Stimulated activated CD8-positive, alpha-beta memory T cell treated with anti-CD3 and anti-CD28 coated beads, Interleukin-4, amount 100 ng/mL, for 24 hours (primary cell): Measurements from ENCODE around the gene COL26A1.

Experiments used
- DNase-seq: peaks from one replicate; pipeline ENCODE4 v3.0.0-alpha.2; 2020; ENCODE audit warnings: low read depth

COL26A1 gene

DNA sequence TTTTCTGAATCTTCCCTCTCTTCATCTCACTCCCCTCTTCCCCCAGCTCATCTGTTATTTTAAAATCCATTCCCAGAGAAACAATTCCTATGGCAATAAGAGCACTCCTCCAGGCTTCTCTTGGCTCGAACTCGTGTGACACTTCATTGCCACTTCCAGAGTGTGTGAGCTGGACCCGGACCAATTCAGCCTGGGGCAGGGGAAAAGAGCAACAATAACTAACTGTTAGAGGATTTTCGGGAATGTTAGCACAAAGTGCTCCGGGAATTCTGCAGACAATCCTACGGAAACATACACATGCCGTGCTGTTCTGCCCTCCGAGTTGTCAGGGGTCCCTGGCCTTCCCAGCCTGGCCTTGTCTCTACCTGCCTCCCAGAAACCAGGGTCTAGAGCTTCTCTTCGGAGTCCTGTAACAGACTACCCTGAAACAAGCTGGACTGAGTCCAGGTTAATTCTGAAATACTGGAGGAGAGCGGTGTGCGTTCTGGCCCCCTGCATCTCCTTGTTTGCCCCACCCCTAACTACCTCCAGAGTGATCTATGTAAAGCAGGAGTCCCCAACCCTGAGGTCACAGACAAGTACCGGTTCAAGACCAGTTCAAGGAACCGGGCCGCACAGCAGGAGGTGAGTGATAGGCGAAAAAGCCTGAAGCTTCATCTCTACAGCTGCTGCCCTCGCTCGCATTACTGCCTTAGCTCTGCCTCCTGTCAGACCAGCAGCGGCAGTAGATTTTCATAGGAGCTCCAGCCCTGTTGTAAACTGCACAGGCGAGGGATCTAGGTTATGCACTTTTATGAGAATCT lies 11.3 kb downstream of the COL26A1 start:
- DNase-seq: no peak

DNA sequence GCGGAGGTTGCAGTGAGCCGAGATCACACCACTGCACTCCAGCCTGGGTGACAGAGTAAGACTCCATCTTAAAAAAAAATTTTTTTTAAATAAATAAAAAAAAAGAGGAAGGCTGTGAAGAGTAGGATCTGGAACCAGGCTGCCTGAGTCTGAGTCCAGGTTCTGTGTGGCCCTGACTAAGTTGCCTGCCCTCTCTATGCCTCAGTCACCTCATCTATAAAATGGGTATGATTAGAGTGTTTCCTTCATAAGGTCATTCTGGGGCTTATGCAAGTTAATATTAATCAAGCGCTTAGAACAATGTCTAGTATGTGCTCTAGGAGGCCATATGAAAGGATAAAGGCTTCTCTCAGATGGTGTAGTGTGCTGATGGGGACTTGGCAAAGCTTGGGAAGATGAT lies 12.3 kb downstream of the COL26A1 start:
- DNase-seq: no peak

DNA sequence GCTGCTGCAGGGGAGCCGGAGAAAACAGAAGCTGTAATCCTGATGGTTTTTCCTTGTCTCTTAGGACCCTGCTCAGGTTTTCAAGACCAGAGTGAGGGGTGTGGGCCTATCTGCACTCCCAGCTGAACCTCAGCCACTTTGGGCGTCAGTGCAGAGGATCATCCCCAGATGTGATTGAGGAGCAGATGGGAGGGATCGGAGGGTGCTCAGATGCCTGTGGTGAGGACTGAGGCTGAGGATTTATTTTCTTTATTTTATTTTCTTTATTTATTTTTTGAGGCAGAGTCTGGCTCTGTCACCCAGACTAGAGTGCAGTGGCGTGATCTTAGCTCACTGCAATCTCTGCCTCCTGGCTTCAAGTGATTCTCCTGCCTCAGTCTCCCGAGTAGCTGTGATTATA lies 13.9 kb downstream of the COL26A1 start:
- DNase-seq: no peak

DNA sequence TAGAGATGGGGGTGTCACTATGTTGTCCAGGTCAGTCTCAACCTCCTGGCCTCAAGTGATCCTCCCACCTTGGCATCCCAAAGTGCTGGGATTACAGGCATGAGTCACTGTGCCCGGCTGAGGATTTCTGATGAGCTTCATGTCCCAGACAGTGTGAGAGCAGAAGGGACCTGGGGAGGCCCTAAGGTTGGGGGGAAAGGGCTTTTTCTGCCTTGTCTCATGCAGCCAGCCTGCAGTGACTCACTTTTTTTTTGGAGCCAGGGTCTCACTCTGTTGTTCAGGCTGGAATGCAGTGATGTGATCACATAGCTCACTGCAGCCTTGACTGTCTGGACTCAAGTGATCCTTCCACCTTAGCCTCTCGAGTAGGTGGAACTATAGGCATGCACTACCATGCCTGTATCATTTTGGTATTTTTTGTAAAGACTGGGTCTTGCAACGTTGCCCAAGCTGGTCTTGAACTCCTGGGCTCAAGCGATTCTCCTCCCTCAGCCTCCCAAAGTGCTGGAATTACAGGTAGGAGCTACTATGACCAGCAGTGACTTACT lies 14.6 kb downstream of the COL26A1 start:
- no peak for DNase-seq

DNA sequence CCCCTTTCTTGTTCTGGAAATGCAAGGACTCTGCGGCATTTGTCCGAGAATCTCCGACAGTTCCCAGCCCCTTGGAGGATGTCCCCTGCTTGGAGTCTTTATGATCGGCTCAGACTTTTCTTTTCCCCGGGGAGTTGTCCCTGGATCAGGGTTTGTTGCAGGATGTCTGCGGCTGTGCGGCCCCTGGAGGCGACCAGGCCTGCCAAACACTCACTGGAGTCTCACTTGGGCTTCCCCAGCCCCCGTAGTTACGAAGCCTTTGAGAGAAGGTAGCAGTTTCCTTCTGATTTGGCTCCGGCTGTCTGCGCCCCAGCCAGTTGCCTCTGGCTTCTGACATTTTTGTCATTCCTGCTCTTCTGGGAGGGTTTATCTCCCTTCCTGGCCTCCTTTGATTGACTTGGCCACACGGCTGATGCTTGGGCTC lies 16.1 kb downstream of the COL26A1 start:
- DNase-seq: no peak

DNA sequence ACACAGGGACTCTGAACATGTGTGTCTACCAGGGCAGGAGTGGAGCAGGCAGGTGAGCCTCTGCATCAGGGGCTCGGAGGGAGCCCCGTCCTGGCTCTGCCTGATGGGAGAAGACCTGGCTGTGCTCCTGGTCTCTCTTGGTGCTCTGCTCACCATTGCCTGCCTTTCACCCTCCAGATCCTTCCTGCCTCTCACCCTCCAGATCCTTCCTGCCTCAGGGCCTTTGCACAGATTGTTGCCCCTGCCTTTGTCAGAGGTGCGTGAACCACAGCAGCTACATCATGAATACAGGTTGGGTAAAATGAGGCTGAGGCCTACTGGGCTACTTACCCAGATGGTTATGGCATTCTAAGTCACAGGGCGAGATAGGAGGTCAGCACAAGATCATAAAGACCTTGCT lies 16.6 kb downstream of the COL26A1 start:
- no peak for DNase-seq

DNA sequence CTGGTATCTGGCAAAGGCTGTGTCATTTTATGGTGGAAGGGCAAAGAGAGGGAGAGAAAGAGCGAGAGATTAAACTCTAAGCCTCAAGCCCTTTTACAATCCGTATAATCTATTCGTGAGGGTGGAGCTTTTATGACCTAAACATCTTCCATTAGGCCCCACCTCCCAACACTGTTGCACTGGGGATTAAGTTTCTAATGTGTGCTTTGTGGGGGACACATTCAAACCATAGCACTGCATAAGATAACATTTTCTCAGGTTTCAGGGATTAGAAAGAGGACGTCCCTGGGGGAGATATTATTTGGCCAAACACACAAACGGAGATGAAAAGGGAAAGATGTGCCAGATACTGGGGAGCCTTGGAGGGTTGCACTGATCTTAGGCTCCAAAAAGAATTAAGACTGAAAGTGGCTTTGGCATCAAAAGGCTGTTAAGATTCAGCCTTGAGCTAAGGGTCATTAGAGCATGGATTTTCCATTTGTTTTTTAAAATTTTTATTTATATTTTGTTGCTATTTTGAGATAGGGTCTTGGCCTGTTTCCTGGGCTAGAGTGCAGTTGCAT lies 19.0 kb downstream of the COL26A1 start:
- DNase-seq: no peak

DNA sequence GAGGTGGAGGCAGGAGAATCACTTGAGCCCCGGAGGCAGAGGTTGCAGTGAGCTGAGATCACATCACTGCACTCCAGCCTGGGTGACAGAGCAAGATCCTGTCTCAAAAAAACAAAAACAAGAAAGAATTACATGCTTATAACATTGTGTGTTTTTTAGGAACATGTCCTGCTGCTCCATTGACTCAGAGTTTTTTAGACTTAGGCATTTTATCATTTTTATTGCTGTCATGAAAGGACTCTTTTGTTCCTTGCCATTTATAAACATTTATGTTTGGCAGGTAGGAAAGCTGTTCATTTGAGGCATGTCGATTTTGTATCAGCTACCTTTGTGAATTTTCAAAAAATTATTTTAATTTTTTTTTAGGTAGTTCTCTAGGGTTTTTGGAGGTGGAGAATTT lies 20.3 kb downstream of the COL26A1 start:
- no peak for DNase-seq

DNA sequence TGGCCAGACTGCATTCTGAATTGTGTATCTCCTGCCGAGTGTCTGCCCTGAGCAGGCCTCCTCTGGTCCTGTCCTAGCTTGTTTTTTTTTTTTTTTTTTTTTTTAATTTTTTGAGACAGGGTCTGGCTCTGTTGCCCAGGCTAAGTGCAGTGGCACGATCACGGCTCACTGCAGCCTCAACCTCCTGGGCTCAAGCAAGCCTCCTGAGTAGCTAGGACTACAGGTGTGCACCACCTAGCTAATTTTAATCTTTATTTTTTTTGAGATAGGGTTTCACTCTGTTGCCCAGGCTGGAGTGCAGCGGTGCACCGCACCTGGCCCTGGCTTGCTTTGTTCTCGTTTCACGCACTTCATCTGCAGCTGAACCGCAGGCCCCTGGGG lies 23.5 kb downstream of the COL26A1 start:
- no peak for DNase-seq

DNA sequence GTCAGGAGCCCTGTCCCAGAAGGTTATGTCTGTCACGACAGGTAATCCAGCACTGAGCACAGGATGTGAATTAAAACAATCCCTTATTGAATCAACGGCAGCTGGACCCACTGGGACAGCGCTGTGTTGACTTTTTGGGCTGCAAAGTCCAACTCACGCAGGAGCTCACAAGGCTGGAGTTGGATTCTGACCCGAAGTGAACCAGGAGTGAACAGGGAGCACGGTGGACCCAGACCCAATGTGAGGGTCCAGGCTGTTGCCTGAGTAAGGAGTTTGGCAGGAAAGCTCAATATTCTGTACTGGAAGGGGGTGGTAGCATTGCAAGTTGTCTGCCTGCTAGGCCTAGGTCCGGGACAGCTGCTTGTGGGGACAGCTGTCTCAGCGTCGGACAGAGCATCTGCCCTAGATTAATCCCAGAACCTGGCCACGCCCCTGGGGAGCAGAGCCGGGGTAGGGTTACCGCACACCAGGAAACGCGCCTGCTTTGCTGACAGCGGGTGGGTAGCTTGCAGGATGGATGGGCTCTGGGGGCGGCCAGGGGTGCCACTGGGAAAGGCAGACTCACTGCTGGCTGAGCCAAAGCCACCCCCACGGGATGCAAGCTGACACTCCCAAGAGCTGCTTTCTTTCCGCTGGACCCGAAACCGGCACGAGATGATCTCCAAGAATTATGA lies 24.0 kb downstream of the COL26A1 start:
- DNase-seq: no peak

DNA sequence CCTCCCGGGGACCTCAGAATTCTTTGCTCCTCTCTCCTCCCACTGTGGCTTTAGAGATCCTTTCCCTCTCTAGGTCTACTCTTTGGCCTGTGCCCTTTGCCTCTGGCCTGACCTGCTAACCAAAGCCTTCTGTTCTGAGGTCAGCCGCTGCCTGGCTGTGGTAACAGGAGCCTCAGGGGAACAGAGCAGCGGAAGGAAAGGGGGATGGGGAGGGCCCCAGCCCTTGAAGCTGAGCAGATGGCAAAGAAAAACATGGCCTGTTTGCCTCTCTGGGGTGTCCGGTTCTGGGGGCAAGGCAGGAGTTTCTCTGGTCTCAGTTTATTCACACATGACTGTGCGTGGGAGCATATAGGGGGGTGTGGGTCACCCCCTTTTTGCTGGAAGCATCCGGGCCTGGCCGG lies 28.2 kb downstream of the COL26A1 start:
- no peak for DNase-seq

DNA sequence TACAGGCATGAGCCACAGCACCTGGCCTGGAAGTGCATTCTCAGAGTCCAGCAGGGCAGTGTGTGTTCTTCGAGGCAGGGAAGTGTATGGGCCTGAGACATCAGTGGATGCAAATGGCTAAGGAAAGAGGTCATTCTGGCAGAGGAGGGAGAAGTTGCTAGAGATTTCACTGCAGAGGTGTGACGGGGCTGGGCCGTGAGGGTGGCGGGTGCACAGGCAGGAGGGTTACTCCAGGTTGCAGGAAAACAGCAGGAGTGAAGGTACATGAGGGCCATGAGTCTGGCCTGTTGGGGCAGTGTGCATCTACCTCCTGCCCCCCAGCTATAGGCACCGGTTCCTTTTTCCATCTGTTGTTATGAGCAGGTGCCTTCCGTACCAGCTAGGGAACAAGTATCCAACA lies 29.3 kb downstream of the COL26A1 start:
- no peak for DNase-seq

DNA sequence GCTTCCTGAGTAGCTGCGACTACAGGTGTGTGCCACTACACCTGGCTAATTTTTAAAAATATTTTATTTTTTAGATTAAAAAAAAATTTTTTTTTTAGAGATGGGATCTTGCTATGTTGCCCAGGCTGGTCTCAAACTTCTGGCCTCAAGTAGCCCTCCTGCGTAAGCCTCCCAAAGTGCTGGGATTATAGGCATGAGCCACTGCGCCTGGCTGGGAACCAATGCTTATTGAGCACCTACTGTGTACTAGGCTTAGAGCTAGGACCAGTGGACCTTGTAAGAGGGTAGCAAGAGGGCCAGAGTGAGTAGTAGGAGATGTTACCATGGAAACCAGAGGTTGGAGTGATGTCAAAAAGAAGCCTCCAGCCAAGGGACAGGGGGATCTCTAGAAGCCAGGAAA lies 31.2 kb downstream of the COL26A1 start:
- no peak for DNase-seq

DNA sequence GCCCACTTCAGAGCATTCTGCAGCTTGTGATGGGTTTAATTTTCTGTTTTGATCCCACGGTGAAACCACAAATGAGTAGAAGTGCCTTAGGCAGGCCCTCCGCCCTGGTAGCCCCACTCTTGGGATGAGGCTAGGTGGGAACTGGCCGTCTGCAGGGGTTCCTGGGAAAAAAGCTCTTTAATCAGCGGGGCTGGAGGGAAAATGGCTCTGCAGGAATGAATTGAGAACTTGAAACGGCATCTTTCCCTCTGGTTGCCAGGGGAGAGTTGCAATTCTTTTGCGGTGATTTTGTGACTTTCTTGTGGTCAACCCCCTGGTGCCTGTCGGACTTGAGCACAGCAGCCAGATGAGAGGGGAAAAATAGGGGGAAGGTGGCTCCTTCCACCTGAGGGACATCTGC lies 32.7 kb downstream of the COL26A1 start:
- DNase-seq: no peak

DNA sequence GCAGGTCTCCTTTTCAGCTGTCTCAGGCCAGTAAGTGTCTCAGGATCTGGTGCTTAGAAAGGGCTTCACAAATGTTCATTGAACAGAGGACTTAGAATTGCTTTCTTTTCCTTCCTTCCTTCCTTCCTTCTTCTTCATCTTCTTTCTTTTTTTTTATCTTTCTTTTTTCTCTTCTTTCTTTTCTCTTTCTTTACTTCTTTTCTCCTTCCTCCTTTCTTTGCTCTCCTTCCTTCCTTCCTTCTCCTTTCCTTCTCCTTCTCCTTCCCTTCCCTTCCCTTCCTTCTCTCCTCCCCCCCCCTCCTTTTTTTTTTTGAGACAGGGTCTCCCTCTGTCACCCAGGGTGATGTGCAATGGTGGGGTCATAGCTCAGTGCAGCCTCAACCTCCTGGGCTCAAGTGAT lies 34.6 kb downstream of the COL26A1 start:
- DNase-seq: no peak

DNA sequence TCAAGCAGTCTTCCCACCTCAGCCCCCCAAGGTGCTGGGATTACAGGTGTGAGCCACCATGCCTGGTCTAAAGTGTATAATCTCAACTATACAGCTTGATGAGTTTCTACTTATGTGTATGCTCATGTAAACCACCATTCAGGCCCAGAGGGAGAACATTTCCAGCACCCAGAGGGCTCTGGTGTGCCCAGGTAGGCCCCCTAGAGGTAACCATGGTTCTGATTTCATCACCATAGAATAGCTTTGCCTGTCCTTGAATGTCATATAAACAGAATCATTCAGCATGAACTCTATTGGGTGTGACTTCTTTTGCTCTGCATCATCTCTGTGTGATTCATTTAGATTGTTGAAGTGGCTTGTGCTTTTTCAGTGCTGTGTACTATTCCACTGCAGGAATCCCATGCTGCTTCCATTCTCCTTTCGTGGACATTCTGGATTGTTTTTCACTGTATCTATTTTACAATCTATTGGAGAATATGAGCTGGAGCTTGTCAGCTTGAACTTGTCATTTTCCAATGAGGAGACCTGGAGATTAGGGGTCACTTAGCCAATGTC lies 35.2 kb downstream of the COL26A1 start:
- no peak for DNase-seq

DNA sequence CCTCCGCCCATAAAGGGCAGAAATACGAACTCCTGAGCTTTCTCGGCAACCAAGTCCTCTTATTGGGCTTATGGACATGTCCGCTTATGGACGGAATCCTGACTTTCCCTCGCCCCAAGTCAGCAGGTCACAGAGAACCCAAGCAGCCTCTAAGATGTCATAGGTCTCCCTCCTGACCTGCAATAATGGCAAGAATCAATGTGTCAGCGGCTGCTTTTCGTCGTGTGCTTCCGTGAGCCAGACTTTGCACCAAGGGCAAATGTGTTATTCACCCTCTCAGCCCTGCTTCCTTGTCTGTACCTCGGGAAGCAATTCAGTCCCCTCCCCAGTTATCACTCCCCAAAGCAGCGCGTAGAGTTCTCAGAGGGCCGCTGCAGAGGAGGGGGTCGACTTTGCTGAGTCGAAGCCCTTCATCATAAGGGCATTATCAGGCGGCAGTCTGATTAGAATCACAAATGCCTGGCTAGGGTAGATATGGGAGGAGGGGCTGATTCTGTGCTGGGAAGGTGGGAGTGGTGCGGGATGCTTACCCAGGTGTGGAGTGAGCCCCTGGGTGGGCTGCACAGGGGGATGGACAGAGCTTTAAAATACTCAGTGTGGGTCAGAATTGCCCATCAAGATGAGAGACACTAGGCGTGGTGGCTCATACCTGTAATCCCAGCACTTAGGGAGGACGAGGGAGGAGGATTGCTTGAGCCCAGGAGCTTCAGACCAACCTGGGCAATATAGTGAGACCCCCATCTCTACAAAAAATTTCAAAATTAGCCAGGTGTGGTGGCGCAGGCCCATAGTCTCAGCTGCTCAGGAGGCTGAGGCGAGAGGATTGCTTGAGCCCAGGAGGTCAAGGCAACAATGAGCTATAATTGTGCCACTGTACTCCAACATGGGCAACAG lies 36.0 kb downstream of the COL26A1 start:
- no peak for DNase-seq

DNA sequence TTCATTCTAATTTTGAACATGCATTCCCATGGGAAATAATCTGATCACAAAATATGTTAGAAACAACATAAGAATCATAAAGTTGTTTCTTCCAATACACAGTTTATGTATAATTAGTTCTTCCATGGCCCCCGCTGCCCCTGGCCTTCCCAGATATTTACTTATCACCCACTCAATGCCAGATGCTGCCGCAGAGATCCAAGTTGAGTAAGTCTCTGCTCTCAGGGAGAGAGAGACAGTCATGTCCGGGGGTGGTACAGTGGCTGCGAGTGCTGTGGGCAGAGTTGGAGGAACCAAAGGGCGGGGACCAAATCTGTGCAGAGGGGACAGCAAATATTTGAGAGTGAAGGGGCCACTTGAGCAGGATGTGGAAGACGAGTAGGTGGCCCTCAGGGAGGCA lies 37.1 kb downstream of the COL26A1 start:
- no peak for DNase-seq

DNA sequence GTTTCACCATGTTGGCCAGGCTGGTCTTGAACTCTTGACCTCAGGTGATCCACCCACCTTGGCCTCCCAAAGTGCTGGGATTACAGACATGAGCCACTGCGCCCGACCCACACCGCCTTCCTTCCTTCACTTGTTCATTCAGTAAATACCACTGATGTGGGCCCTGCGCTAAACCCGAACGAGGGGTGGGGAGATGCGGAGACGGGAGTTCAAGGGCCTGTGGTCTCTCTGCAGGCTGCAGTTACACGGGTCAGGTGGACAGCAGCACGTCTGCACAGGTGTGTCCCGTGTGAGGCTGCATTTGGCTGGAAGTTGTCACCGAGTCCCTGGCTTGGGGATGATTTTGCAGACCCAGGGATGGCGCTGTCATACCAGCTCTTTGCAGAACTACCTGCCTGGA lies 38.1 kb downstream of the COL26A1 start:
- no peak for DNase-seq

DNA sequence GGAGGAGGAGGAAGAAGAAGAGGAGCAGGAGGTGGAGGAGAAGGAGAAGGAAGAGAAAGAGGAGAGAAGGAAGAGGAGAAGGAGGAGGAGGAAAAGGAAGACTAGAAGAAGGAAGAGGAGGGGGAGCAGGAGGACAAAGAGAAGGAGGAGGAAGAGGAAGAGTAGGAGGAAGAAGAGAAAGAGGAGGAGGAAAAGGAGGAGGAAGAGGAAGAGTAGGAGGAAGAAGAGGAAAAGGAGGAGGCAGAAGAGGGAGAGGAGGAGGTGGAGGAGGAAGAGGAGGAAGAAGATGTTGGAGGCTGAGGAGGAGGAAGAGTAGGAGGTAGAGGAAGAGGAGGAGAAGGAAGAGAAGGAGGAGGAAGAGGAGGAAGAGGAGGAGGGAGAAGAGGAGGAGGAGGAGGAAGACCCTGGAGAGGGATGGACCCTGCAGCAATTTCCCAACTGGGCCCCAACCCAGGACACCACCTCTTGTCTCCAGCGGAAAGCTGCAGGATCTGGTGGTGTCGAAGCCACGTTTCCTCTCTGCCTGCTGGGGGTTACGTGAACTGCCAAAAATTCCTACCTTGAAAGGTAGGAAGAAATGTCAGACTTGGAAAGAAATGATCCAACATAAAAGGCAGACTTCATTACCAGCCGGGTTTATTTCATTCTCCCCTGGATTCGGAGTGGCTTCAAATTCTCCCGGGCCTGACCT lies 38.9 kb downstream of the COL26A1 start:
- no peak for DNase-seq

DNA sequence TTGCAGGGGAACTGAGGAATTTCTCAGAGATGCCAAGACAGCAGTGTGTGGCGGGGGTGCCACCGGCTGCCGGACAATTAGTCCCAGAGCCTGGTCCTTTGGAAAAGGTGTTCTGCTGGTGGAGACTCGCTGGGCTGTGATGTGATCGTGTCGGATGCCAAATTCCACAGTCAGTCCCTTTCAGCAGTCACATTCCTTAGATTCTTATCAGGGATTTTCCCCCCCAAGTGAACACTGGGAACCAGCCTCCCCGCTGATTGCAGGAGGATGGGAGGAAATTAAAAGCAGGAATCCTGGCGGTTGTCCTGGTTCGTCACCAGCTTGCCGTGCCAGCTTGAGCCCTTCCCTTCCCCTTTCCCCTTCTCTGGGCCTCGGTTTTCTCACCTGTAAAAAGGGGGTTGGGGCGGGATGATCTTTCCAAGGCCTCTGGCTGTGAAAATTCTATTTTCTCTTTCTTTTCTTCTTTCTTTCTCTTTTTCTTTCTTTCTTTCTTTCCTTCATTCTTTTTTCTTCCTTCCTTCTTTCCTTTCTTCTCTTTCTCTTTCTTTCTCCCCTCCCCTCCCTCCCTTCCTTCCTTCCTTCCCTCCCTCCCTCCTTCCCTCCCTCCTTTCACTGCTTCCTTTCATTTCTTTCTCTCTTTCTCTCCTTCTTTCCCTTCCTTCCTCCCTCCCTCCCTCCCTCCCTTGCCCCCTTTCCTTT lies 39.6 kb downstream of the COL26A1 start:
- no peak for DNase-seq
